Bone marrow (tissue), 2 donors: ENCODE measurements around the gene EIF4E3.
A peak's percentile ranks its signal among the peaks of the same experiment; 100 is the strongest.

Source experiments
- DNase-seq, 2 donors: peaks; one replicate each; lab custom pipeline; 2025; lab: John Stamatoyannopoulos, UW

The EIF4E3 gene

DNA sequence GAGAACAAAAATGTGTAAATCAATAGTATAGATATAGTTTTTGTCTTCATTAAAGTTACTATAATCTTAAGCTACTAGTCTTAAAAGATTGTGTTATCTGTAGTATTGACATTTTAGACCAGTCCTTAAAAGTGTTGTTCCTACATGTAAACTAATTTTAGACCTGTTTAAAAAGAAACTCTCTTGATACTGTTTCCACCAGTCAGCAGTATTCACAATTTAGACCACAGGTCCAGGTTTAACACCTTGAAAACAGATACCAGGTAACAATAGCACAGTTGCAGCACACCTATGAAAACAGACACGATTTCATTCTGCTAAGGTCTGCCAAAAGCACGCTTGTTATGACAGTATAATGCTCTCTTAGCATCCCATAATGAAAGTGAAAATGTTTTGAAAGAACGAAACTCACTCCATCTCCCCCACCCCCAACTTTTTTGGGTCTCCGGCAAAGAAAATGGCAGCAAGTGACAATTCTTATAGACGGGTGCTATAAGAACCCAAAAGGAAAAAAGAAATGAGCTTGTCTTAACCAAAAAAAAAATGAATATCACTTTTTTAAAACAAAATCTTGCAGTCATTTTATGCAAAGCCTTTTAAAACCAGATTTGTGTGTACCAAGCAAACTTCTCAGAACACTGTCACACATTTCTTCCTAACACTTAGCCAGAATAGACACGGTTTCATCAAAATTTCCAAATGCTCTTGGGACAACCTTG is 1.6 kb downstream of the EIF4E3 start:
- peak in 1 of 2 donors; percentile 53 for DNase-seq

DNA sequence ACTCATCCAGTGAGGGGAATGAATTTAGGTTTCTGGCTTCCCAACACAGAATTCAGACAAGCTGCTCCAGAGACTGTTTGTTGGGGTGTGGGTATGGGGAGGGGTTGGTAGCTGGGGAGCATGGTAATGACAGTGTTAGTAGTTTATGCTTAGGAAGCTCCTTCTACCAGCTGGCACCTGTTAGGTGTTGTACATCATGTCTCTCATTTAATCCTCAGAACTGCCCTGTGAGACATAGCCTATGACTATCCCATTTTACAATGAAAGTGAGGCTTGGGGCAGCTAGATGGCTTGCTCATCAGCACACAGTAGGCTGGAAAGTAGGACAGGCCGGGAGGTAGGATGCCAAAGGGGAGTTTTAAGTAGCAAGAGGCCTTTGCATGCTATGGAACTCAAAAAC is 2.5 kb downstream of the EIF4E3 start:
- DNase-seq, result no peak

DNA sequence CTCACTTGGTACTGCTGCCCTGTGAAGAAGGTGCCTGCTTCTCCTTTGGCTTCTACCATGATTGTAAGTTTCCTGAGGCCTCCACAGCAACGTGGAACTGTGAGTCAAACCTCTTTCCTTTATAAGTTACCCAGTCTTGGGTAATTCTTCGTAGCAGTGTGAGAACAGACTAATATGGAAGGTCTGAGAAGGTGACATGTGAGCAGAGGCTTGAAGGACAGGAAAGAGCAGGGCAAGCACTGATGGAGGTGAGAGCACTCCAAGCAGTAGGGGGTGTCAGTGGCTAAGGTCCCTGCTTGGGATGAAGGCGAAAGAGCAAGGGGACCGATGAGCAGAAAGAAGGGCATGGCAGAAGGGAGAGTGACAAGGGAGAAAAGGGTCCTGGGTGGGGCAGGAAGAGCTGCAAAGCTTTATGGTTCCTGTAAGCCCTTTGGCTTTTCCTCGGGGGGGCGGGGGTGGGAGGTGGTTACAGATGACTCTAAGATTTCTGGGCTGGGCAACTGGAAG is 3.5 kb downstream of the EIF4E3 start:
- DNase-seq, result peak; percentile 12 to 69

DNA sequence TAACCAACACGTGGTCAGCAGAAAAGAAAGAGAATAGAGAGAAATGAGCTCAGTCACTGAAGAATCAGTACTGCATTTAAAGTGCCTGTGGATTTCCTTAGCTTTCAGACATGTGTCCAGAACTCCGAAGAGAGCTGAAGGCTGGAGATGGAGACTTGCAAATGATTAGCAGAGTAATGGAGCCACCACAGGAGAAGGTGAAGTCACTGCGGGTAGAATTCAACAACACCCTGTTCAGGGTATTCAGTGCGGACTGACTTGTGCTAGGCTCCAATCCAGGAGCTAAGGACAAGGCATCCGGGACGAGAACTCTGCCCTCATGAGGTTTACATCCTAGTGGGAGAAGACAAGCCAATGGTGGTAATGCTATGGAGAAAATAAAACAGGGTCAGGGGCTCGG is 4.2 kb downstream of the EIF4E3 start:
- DNase-seq, result no peak

DNA sequence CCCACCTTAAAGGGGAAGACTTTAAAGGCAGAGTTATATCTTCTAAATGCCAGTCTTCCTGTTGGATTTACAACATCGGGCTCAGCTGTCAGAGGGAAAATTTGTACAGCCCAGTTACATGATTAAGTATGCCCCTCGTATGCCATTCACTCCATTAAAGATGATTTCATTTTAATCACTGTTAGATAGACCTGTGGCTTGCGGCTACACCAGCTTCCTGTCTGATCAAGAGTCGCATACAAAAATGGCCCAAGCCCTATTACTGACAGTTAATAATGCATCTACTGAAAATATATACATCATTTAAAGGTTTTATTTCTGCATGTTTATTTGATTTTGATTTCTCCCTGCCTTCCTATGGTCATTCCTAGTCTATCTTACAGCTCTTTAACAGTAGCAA is 7.1 kb downstream of the EIF4E3 start:
- no peak for DNase-seq

DNA sequence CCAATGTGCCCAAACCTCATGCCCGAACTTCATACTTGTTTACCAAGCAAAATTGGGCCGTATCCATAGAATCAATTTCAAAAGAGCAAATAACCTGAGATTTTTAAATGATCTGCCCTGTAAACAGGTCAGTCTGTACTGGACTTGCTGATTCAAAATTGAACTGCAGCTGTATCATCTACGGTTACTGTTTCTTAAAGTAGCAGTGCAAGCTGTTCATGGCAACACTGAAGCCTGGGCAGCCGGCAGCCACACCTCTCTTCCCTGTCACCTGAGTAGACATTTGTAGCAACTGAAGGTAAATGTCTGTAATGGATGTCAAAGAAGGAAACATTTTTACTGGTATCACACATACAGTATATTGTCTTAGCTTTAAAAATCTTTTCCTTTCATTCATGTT is 10.6 kb downstream of the EIF4E3 start:
- DNase-seq, result no peak

DNA sequence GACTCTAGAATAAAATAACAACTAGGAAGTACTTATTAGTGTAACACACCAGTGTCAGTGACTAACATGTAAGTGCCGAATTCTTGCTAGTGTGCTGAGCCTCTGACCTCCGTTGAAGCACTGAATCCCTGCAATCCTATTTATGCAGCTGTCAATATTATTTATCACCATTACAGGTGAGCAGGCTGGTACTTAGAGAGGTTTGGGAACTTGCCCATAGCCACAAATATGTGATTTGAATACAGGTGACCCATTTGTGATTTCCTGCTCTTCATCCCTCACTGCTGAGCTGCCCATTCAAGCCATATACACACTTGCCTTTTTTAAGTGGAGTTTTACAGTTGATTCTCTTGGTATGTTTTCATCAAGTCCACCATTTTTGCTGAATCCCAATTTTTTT is 12.2 kb downstream of the EIF4E3 start:
- no peak for DNase-seq

DNA sequence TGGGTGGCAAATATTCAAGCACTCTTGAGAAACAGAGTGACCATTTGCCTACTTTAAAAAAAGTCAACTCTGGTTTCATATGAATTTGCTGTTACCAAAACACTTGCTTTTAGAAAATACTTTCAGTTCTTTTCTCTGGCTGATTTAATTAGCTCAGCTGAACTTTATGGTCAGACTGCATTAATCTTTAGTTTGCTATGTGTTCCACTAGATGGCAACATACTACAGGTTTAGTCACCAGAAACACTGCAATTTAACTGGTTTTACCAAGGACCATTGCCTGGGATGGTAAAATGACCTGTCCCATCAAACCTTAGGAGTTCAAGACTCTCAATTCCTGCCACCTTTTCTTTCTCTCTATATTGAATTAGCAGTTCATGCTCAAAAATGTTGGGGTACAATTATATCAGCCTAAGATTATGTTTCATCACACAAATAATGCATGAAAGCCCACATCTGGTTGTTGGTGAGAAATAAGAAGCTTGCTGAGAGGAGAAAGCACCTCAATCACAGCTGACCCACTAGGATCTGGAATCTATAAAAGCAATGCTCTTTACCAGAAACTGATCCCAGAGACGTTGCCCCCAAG is 14.2 kb downstream of the EIF4E3 start:
- peak in 1 of 2 donors; percentile 23 for DNase-seq

DNA sequence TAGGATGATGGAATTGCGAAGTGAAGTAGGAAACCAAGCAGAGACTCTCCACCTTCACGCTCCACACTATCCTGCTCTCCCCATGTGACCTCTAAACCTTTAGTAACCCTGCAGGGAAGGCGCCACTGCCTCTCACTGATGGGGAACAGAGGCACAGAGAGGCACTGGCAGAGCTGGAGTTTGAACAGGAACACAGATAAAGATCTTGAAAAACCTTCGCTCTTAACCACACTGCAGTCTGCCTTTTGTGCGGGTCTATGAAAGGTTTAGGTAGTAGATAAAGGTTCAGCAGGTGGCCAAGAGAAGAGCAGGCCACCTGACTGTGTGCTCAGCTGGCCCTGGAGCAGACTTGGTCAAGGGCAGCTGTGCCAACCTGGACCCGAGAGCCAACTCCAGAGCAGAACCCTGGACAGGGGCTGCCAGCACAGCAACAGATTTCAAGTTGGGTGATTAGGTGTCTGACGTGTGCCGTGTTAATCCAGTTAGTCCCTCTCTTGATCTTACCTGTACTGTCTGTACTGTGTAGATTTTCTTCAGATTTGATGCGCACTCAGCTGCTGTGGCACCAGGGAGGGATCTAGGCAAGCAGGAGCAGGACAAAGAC is 15.2 kb downstream of the EIF4E3 start:
- DNase-seq, result no peak

DNA sequence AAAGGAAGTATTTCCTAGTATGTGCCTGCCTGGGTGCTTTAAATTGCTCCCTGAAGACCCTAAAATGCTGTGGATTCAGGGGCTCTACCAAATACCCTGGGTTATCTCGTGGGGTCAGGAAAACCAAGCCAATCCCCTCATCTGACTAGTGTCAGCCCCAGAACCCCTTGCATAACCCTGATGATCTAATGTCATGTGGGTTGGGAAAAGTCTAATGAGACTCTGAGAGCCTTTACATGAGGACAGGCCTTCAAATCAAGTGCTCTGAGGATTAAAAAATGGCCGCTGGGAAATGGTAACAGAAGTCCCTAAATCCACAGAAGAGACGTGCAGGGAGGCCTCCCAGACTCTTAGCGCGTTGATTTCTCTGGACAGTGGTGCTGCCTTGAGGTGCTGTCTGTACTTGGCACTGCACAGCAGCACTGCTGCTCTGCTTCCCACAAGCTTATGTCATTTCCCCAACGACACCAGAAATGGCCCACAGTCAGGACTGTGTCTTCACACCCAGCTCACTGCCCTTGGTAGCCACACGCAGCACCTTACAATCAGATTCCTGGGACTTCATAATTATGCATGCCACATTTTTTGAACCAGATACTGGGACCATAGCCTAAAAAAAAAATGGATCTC is 16.6 kb downstream of the EIF4E3 start:
- no peak for DNase-seq

DNA sequence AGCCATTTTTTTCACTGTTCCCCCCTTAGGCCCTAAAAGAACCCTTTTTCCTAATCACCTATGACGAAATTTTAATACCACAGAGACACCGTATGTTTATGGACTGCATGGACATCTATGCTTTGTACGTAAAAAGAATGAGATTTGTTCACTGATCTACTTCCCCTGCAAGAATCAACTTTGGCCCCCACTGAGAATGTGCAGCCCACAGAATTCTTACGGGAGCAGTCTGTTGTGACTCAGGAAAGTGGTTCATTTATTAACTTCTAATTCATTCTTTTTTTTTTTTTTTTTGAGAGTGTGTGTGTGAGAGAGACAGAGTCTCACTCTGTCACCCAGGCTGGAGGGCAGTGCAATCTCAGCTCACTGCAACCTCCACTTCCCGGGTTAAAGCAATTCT is 17.6 kb downstream of the EIF4E3 start:
- no peak for DNase-seq

DNA sequence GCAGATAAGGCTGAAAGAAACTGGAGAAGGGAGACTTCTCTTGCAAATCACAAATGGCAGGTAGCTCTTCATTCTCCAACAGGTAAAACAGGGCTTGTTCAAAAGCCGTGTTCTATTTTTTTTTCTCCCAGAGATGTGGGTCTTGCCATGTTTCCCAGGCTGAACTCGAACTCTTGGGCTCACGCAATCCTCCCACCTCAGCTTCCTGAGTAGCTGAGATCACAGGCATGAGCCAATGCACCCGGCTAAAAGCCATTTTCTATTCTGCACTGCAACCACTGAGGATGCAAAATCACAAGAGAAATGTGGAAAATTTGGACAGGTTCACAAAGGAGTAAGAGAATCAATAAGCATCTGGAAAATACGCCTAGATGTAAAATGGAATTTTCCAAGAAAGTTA is 19.5 kb downstream of the EIF4E3 start:
- DNase-seq, result no peak

DNA sequence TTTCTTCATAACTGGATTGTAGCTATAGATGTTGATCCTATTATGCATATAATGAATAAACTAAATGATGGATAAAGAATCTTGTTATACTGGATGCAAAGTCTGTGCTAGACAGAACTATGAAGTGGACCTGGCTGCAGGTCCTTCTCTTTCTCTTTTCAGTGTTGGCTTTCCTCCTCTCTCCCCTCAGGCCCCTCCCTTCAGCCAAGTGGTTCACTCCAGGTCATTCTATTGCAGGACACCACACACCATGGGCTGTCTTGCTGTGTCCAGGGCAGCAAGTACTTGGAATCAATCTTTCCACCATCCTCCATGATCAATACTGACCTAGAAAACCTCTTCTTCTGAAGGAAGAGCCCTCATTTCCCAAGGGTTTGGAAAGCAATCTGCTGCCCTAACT is 20.3 kb downstream of the EIF4E3 start:
- no peak for DNase-seq

DNA sequence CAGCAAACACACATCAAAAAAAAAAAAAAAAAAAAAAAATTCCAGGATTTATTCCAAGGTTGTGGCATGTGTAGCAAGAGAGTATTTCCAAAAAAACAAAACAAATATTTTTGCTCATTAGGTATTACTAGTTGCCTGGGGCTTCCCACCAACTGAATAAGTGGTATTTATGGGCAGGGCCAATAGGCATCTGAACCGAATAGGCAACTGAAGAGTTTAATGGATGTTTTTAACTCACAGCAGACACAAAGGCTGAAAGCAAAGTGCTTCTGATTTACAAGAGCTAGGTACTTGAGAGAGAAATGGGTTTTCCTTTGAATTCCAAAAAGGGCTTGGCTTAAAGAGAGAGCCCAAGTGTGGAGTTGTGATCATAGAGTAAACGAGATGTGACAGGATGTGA is 21.4 kb downstream of the EIF4E3 start:
- no peak for DNase-seq

DNA sequence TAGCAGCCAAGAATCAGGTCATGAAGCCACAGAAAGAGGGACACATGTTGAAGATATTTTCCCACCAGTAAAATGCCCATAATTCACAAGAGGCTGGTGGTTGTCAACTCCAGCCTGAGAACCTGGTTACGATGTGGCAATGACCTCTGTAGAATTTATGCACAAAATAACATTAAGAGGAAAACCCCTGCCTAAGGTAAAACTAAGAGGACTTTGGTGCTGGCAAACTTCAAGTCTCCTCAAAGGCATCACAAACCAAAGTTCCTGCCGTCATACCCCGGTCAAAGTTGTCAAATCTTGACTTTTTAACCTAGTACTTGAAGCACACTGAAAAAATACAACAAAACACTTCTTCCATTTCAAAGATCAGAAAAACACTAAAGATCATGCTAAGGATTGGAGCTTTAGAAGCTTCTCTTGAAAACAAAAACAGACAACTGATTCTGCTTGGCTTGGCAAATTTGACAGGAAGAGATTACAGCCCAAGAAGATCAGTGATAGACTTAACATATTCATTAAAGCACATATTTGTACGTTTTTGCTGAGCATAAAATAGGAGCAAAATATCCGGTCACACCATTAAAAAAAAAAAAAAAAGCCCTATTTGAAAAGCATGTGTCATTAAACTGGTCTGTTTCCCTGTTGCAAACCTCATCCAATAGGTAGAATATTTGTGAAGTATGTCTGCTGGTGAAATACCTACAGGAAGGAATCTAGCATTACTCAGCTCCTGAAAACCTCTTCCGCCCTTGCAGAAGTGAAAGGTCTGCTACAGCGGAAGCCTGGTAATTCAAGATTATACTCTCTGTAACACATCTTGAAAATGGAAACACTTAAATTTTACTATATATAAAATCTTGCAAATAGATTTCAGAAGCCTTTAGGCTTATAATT is 22.8 kb downstream of the EIF4E3 start:
- DNase-seq, result peak in 1 of 2 donors; percentile 91

DNA sequence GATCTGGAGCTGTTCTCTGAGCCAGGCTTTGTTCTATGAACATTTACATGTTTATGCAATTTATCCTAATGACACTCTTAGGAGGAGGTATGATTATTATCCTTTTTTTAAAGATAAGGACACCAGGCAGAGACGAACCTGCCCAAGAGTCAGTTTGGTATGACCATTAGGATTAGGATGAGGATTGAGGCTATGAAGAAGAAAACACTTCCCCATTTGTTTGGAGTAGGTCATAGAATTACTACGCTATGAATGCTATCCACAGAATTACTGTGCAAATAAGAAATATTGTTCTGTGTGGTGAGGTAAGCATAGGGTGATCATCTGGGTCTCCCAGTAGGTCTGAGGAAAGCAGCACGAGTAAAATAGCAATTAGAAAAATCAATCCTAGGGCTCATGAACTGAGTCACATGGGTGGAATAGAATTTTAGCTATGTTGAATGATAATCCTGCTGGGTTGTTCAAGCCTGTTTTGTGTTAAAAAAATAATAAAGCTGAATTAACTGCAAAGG is 23.9 kb downstream of the EIF4E3 start:
- no peak for DNase-seq

DNA sequence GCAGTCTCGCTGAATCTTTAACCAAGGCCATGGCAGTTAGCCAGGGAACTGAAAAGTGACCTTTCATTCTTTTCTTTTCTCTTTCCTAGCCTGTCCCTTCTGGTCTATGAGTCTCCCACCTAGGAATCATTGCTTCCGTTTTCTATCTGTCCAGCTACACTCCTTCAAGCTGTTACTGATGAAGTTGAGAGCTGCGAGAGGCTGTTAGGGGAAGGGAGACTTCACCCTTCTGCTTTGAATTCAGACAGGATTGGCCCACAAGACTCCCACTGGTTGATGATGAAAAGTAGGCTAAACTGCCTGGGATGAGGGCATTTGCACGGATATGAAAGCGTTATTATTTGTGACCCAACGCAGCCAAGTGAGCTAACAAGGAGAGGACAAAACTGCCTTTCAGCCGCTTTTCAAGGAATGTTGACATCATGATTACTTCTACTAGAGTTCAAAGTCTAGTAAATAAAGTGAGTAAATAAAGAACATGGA is 30.2 kb downstream of the EIF4E3 start:
- no peak for DNase-seq

DNA sequence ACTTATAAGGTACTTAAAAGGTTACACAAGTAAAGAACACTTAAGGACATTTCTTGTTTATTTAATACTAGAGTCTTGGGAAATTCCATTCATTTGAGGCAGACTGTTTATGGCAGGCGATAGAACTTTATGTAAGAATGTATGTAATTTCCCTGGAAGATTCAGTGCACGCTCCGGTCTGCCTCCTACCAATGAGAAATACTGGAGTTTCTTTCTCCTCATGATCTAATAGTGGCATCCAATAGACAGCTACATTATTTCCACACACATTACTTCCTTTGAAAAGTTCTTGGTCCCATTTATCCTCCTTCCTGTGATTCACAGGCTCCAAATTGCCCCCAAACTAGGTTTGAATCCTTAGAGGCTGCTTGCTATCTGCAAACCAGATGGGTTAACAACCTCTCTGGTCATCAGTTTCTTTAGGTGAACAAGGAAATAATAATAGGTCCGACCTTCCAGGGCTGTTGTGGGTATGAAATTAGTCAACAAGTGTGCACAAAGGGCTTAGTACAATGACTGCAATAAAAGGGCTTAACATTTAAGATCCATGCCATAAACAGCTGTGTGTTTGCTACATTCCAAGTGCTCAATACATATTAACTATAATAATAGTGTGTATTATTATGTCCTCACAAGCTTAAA is 30.7 kb downstream of the EIF4E3 start:
- DNase-seq, result no peak

DNA sequence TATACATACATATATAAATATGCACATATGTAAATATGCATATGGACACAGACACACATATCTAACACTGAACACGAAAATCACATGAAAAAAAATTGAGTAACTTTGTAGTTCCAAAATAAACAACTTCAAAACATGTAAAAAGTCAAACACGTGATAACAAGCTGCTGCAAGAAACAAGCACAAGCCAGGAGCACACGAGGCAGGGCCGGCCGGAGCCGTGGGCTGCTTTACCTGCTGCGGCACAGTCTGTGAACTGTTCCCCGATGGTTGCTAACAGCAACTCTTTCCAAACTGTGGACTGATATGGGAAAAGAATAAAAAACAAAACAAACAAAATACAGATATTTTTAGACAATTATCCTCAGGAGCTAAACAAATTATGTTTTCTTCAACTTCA is 31.6 kb downstream of the EIF4E3 start:
- DNase-seq, result no peak

DNA sequence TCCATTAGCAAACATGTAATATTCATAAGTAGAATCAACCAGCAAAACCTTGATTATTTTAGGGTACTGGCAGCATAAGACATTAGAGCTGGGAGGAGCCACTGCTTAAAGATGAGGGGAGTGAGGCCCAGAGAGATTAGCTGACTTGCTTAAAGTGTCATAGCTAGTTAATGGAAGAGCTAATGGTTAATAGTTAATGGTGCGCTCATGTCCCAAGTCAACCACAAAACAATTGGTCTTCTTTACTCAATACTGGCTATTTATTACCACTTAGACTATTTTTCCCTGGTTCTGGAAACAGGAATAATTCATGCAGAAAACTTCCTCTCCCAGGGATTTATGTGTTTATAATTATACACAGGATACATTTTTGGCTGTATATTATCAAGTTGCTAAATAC is 33.1 kb downstream of the EIF4E3 start:
- no peak for DNase-seq

DNA sequence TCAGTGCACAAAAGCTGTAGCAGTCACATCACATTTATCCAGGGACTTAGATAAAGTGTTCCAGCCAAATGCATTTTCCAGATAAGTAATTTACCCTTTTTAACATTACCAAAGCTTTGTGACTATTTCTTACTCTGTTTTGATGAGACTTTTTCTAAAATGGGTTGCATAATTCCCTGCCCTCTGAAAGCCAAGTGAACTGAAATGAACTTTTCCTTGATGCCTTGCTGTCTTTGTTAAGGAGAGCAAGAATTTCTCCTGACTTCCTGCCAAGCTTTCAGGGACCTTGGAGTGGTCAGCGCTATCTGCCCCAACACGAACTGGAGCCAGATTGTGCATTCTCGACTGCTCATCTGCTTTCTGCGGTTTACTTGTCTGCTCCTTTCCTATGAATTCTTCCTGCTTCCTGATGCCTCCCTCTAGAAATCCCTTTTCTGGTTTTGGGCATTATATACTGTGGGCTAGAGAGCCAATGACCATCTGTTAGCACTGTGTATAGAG is 34.8 kb downstream of the EIF4E3 start:
- no peak for DNase-seq
